GM19467 (cell line): ENCODE measurements around the gene FSTL4.

Source experiments
- ATAC-seq: cut with Tn5 transposase; IDR thresholded peaks from one replicate; pipeline ENCODE4 v1.9.1; 2021; ENCODE audit warnings: mild to moderate bottlenecking, moderate library complexity; ENCODE audit not compliant: unreplicated experiment

Gene FSTL4

GRCh38 chr5:133432956-133433532 lies 179.3 kb downstream of the FSTL4 start:
- ATAC-seq: no peak

- no peak for ATAC-seq
These were observed 180.9 kb downstream of the FSTL4 start for GRCh38 chr5:133431326-133431865.

GRCh38 chr5:133430095-133430494 lies 182.2 kb downstream of the FSTL4 start:
- ATAC-seq: no peak

GRCh38 chr5:133429046-133429445 lies 183.3 kb downstream of the FSTL4 start:
- ATAC-seq: no peak

- no peak for ATAC-seq
These were observed 184.2 kb downstream of the FSTL4 start for GRCh38 chr5:133428072-133428660.

GRCh38 chr5:133427121-133427777 lies 185.1 kb downstream of the FSTL4 start:
- no peak for ATAC-seq

- ATAC-seq: no peak
These were observed 186.1 kb downstream of the FSTL4 start for GRCh38 chr5:133426264-133426663.

GRCh38 chr5:133425764-133426163 lies 186.6 kb downstream of the FSTL4 start:
- ATAC-seq: no peak

- ATAC-seq: no peak
These were observed 187.1 kb downstream of the FSTL4 start for GRCh38 chr5:133425222-133425621.

- ATAC-seq: no peak
These were observed 188.6 kb downstream of the FSTL4 start for GRCh38 chr5:133423618-133424282.

- no peak for ATAC-seq
These were observed 189.2 kb downstream of the FSTL4 start for GRCh38 chr5:133423011-133423617.

- ATAC-seq: no peak
These were observed 190.5 kb downstream of the FSTL4 start for GRCh38 chr5:133421806-133422205.

GRCh38 chr5:133421394-133421793 lies 190.9 kb downstream of the FSTL4 start:
- ATAC-seq: no peak

- ATAC-seq: no peak
These were observed 191.7 kb downstream of the FSTL4 start for GRCh38 chr5:133420440-133421301.

- no peak for ATAC-seq
These were observed 196.4 kb downstream of the FSTL4 start for GRCh38 chr5:133415906-133416305.

GRCh38 chr5:133415506-133415905 lies 196.8 kb downstream of the FSTL4 start:
- ATAC-seq: no peak

- ATAC-seq: no peak
These were observed 199.7 kb downstream of the FSTL4 start for GRCh38 chr5:133412661-133413060.

- ATAC-seq: no peak
These were observed 202.0 kb downstream of the FSTL4 start for GRCh38 chr5:133410335-133410828.

GRCh38 chr5:133409210-133409674 lies 203.1 kb downstream of the FSTL4 start:
- no peak for ATAC-seq

GRCh38 chr5:133408322-133408721 lies 204.0 kb downstream of the FSTL4 start:
- no peak for ATAC-seq
